ENCODE results near the gene WDR45B. TPM values are rescaled to one million over a fixed set of nuclear protein-coding genes. Genes with fewer than 3 reads are reported as not detected.

WDR45B gene
- total RNA-seq, 4 donors from 2014 or later = 68.1 to 108 (median 83.6) TPM

DNA sequence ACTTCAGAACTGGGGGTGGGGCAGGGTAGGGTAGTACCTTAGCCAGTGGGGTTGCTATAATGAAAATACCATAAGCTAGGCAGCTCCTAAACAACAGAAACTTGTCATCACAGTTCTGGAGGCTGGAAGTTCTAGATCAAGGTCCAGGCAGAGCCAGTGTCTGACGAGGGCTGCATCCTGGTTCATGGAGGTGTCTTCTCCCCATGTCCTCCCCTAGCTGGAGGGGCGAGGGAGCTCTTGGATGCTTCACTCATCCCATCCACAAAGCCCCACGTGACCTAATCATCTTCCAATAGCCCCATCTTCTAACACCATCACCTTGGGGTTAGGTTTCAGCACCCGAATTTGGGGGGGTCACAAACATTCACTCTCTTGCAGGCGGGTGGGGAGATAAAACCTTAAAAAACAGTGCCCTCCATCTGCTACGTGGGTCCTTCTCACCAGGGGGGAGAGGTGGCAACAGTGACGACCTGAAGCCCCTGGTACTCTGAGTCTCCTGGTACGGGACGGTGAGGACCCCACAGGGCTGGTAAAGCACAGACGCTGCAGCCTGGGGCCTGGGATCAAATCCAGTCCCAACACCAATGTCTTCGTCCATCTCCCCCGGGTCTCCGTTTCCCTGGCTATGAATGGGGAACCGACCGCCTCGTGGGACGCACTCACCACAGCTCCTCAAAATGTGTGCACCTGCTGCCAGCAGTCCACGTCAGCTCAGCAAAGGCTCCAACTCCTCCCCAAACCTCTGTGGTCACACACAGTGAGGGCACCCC lies 27.4 kb upstream of the WDR45B start:
- H3K27ac ChIP-seq = peak overlapping the region in 1 of 4 donors; percentile 29

DNA sequence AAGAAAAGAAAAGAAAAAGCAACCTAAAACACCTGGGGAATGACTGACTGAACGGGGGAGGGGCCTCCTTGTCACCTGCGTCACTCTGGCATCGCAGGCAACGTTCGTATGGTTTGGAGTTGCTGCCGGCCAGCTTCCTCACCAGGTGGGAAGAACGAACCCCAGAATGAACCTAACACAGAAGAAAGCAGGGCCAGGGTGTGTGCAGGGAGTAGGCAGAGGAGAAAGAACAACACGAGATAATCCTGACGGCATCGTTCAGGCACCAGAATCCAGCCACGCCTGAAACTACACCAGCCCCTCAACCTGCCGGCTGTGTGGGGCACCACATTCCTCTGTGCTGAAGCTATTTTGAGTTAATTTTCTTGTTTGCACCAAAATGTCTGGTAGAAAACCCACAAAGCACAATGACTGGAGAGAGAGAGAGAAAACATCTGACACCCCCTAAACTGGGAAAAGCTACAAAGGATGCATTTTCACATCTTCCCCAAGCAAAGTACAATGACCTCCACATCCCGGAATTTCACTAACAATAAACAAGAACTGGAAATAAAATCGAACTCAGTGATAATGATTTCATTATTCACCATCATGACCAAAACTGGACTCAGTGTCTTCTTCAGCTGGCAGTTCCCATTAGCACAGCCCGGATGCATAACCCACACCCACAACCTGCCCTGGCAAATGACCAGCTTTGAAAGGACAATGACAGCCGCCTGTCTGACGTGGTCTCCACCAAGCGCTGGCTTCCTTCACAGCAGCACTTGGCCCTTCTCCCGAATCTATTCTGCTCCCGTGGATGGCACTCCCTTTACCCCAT lies 26.6 kb upstream of the WDR45B start:
- no peak for DNase-seq
- Histone ChIP-seq H3K9me3 (no peaks in the 10 kb centered on the region), H3K4me3 (no peak overlapping the region), H3K36me3 (no peaks in the 10 kb centered on the region), H3K27ac (peak overlapping the region in 1 of 4 donors; percentile 29), H3K4me1 (peaks cover 0 to 20% (median 9%) of the 10 kb centered on the region in 4 donors), H3K27me3 (no peaks in the 10 kb centered on the region)
- WGBS, 2 donors (ENCODE audit: low coverage in 1 of 2) = 72 to 85% methylated on average over 4 to 20 of the region's 20 CpGs
- TF ChIP-seq POLR2AphosphoS5 (IDR thresholded peaks at IDR 0.05) (no peak), POLR2A (IDR thresholded peaks at IDR 0.05) (no peak)
- in situ Hi-C loops (cut with MboI; ENCODE audit: low pct_ligation_motif_present in 1 of 4, low pct_unique_long_range_greater_than_20kb in 1 of 4, low sequenced_read_pairs in 3 of 4) = loop anchor here in 2 of 4 donors (5.0 to 25.0 kb wide), 2 partner anchors 87 kb away; partner anchors contain the start of gene TBCD (in 1 of the 2)
- intact Hi-C loops (cut with DNase I; ENCODE audit: low total_unique reads) = no loop called here

More for the DNA sequence above, 27.4 kb upstream of the WDR45B start:
- H3K36me3 ChIP-seq = no peaks in the 10 kb centered on the region
- no peak overlapping the region for H3K4me3 ChIP-seq
- H3K4me1 ChIP-seq = peaks cover 0 to 21% (median 12%) of the 10 kb centered on the region in 4 donors
- WGBS, 2 donors (ENCODE audit: low coverage in 1 of 2) = 85% methylated on average over 18 of the region's 18 CpGs; no CpG with 5 or more reads in 1 of the 2 donors
- no peak for TF ChIP-seq EP300 (IDR thresholded peaks at IDR 0.05; ENCODE audit: low read depth)
- no peak for TF ChIP-seq POLR2AphosphoS5 (IDR thresholded peaks at IDR 0.05)
- no peak for TF ChIP-seq POLR2A (IDR thresholded peaks at IDR 0.05)
- TF ChIP-seq, protein P1, sequence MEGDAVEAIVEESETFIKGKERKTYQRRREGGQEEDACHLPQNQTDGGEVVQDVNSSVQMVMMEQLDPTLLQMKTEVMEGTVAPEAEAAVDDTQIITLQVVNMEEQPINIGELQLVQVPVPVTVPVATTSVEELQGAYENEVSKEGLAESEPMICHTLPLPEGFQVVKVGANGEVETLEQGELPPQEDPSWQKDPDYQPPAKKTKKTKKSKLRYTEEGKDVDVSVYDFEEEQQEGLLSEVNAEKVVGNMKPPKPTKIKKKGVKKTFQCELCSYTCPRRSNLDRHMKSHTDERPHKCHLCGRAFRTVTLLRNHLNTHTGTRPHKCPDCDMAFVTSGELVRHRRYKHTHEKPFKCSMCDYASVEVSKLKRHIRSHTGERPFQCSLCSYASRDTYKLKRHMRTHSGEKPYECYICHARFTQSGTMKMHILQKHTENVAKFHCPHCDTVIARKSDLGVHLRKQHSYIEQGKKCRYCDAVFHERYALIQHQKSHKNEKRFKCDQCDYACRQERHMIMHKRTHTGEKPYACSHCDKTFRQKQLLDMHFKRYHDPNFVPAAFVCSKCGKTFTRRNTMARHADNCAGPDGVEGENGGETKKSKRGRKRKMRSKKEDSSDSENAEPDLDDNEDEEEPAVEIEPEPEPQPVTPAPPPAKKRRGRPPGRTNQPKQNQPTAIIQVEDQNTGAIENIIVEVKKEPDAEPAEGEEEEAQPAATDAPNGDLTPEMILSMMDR (IDR thresholded peaks at IDR 0.05) = no peak
- H3K27me3 ChIP-seq = no peaks in the 10 kb centered on the region
- no peaks in the 10 kb centered on the region for H3K9me3 ChIP-seq
- intact Hi-C loops (cut with DNase I; ENCODE audit: low total_unique reads) (no loop called here), in situ Hi-C loops (cut with MboI; ENCODE audit: low pct_ligation_motif_present in 1 of 4, low pct_unique_long_range_greater_than_20kb in 1 of 4, low sequenced_read_pairs in 3 of 4) (no loop called here)
- DNase-seq = no peak

DNA sequence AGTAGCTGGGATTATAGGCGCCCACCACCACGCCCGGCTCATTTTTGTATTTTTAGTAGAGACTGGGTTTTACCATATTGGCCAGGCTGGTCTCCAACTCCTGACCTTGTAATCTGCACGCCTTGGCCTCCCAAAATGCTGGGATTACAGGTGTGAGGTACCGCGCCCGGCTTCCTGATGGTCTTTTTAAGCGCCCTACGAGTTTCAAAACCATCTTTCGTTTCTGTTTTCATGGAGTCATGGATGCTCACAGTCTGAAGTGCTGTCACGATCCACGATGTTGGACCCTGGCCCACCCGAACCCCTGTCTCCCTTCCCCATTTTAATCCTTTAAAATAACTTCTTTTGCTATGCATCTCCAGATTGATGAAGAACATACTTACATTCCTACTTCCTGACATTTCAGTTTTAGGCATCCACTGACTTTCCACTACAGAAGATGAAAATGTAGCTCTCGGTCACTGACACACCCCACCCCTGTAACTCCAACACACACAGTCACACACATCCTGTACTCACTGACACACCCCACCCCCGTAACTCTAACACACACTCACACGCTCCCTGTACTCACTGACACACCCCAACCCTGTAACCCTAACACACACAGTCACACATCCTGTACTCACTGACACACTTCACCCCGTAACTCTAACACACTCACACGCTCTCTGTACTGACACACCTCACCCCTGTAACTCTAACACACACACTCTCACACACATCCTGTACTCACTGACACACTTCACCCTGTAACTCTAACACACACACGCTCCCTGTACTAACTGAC lies 22.6 kb upstream of the WDR45B start:
- no peak for DNase-seq
- intact Hi-C loops (cut with DNase I; ENCODE audit: low total_unique reads) = no loop called here
- WGBS, 2 donors (ENCODE audit: low coverage in 1 of 2) = 79 to 84% methylated on average over 8 to 19 of the region's 19 CpGs
- TF ChIP-seq, protein P1 (IDR thresholded peaks at IDR 0.05) = no peak
- TF ChIP-seq POLR2A (IDR thresholded peaks at IDR 0.05) = no peak
- no peaks in the 10 kb centered on the region for H3K36me3 ChIP-seq
- in situ Hi-C loops (cut with MboI; ENCODE audit: low pct_ligation_motif_present in 1 of 4, low pct_unique_long_range_greater_than_20kb in 1 of 4, low sequenced_read_pairs in 3 of 4) = loop anchor here in 2 of 4 donors (5.0 to 25.0 kb wide), 2 partner anchors 91 kb away; partner anchors contain the start of gene TBCD (in 1 of the 2)
- no peaks in the 10 kb centered on the region for H3K9me3 ChIP-seq
- H3K27me3 ChIP-seq = no peaks in the 10 kb centered on the region
- peaks cover 4 to 28% (median 7%) of the 10 kb centered on the region in 4 donors for H3K4me1 ChIP-seq
- no peak overlapping the region for H3K4me3 ChIP-seq
- peak overlapping the region in 3 of 4 donors; percentile 25 to 51 (median 45) for H3K27ac ChIP-seq

DNA sequence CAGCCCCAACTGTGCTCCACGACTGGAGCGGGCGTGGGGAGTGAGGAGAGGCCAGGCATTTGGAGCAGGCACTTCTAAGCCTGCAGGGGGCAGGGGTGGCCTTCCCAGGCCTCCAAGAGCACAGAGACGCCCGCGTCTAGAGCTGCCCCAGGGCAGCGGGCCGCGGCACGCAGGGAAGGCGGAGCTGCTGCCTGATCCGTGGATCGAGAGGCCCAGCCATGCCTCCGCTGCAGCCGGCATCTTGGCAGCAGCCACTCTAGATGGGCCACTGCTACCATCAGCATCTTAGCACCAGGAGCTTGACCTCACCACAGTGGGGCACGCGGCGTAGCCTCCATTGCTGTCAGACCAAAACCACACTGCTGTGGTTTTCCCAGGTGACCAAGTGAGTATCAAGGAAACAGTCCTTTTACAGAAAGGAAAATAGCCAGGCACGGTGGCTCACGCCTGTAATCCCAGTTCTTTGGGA lies 20.4 kb upstream of the WDR45B start:
- no peak for TF ChIP-seq POLR2A (IDR thresholded peaks at IDR 0.05)
- TF ChIP-seq, protein P1 (IDR thresholded peaks at IDR 0.05) = peak; percentile 56 to 75 (median 61)
- 20 to 59% methylated on average over 2 to 10 of the region's 20 CpGs for WGBS, 2 donors (ENCODE audit: low coverage in 1 of 2)
- Histone ChIP-seq H3K9me3 (no peaks in the 10 kb centered on the region), H3K27me3 (no peaks in the 10 kb centered on the region), H3K27ac (peak overlapping the region; percentile 15 to 45 (median 26)), H3K36me3 (no peaks in the 10 kb centered on the region), H3K4me1 (peaks cover 4 to 17% (median 7%) of the 10 kb centered on the region in 4 donors), H3K4me3 (no peak overlapping the region)
- peak; percentile 79 for DNase-seq
- intact Hi-C loops (cut with DNase I; ENCODE audit: low total_unique reads) = loop anchor here (2.0 to 10.0 kb wide), 2 partner anchors 66 to 106 kb away; partner anchors contain the start of gene FN3K
- in situ Hi-C loops (cut with MboI; ENCODE audit: low pct_ligation_motif_present in 1 of 4, low pct_unique_long_range_greater_than_20kb in 1 of 4, low sequenced_read_pairs in 3 of 4) = loop anchor here in 2 of 4 donors (10.0 to 25.0 kb wide), 2 partner anchors 94 to 96 kb away; partner anchors contain the start of gene TBCD (in 1 of the 2)
